HepG2 (cell line): ENCODE results near the gene NFAT5. TPM values are rescaled to one million over a fixed set of nuclear protein-coding genes. Genes with fewer than 3 reads are reported as not detected.
A peak's percentile ranks its signal among the peaks of the same experiment; 100 is the strongest.

Experiments used
- CAMTA2 ChIP-seq: sonication (generic); formaldehyde crosslinking; IDR thresholded peaks from 2 replicates; pipeline ENCODE4 v1.4.0; 2020; ENCODE audit warnings: mild to moderate bottlenecking, missing genetic modification reagents, borderline replicate concordance
- CCDC6 ChIP-seq: sonication (generic); formaldehyde crosslinking; IDR thresholded peaks from 2 replicates; pipeline ENCODE4 v1.8.1; 2022; ENCODE audit warnings: mild to moderate bottlenecking, missing genetic modification reagents, moderate library complexity
- ELF3 ChIP-seq: IDR thresholded peaks from 2 replicates; pipeline ENCODE4 v1.6.1; 2016; ENCODE audit warnings: missing genetic modification reagents, missing compliant biosample characterization
- FOXA3 ChIP-seq: IDR thresholded peaks from 2 replicates; pipeline ENCODE4 v1.6.1; 2016; ENCODE audit warnings: missing genetic modification reagents, missing compliant biosample characterization
- HES4 ChIP-seq: sonication (generic); formaldehyde crosslinking; IDR thresholded peaks from 2 replicates; pipeline ENCODE4 v1.9.0; 2021; ENCODE audit warnings: mild to moderate bottlenecking, missing genetic modification reagents, borderline replicate concordance
- MLLT10 ChIP-seq: sonication (generic); formaldehyde crosslinking; IDR thresholded peaks from 2 replicates; pipeline ENCODE4 v1.4.0; 2020; ENCODE audit warnings: missing genetic modification reagents
- NAIF1 ChIP-seq: sonication (generic); formaldehyde crosslinking; IDR thresholded peaks from 2 replicates; pipeline ENCODE4 v1.5.0; 2020; ENCODE audit warnings: mild to moderate bottlenecking, missing genetic modification reagents, borderline replicate concordance
- SIN3B ChIP-seq: fragments of 150-350 bp; IDR thresholded peaks from 2 replicates; pipeline ENCODE4 v1.6.1; 2014; ENCODE audit warnings: low read length
- SIX4 ChIP-seq: sonication (generic); formaldehyde crosslinking; IDR thresholded peaks from 2 replicates; pipeline ENCODE4 v1.4.0; 2020; ENCODE audit warnings: missing genetic modification reagents
- XBP1 ChIP-seq: sonication (generic); formaldehyde crosslinking; IDR thresholded peaks from 2 replicates; pipeline ENCODE4 v1.5.0; 2020; ENCODE audit warnings: missing genetic modification reagents
- ZNF260 ChIP-seq: sonication (generic); formaldehyde crosslinking; IDR thresholded peaks from 2 replicates; pipeline ENCODE4 v1.4.0; 2020; ENCODE audit warnings: missing genetic modification reagents, low read depth, mild to moderate bottlenecking, borderline replicate concordance
- ZNF678 ChIP-seq: sonication (generic); formaldehyde crosslinking; IDR thresholded peaks from 2 replicates; pipeline ENCODE4 v1.4.0; 2020; ENCODE audit warnings: mild to moderate bottlenecking, missing genetic modification reagents
- ZNF746 ChIP-seq: sonication (generic); formaldehyde crosslinking; IDR thresholded peaks from 2 replicates; pipeline ENCODE4 v1.8.0; 2022; ENCODE audit warnings: mild to moderate bottlenecking, missing genetic modification reagents
- polyA plus RNA-seq, 8 experiments: library from polyadenylated mRNA; depleted of rRNA in 3 of 8; stranded (reverse) in 7 of 8; unstranded in 1 of 8; fragments of >200 nt; fragmentation: Illumina TruSeq in 4 of 8; extraction: Trizol in 4 of 8; gene quantifications; 2 replicates each; pipeline versions ENCODE4 v1.2.1 to v1.2.3, GENCODE V29; 2011 to 2016; ENCODE audit warnings: low read depth in 4 of 8, missing spikeins in 1 of 8, mixed read lengths in 1 of 8; ENCODE audit not compliant: insufficient read depth in 1 of 8
- total RNA-seq, 5 experiments: library from RNA; depleted of rRNA; stranded (reverse); fragments of >200 nt; fragmentation: Illumina TruSeq; extraction: Trizol; gene quantifications; 2 replicates each; pipeline ENCODE4 v1.2.3, GENCODE V29; 2016; ENCODE audit warnings: low read depth in 1 of 5
- TF ChIP-seq, protein P1 (sequence below): sonication (generic); formaldehyde crosslinking; IDR thresholded peaks from 2 replicates; pipeline ENCODE4 v1.5.0; 2020; ENCODE audit warnings: mild to moderate bottlenecking, missing genetic modification reagents, borderline replicate concordance
- TF ChIP-seq, protein P2 (sequence below): sonication (generic); formaldehyde crosslinking; IDR thresholded peaks from 2 replicates; pipeline ENCODE4 v1.5.0; 2020; ENCODE audit warnings: mild to moderate bottlenecking, missing genetic modification reagents
- TF ChIP-seq, protein P3 (sequence below): sonication (generic); formaldehyde crosslinking; IDR thresholded peaks from 2 replicates; pipeline ENCODE4 v1.4.0; 2020; ENCODE audit warnings: missing genetic modification reagents, low read depth, mild to moderate bottlenecking, borderline replicate concordance
- TF ChIP-seq, protein P4 (sequence below): sonication (generic); formaldehyde crosslinking; IDR thresholded peaks from 2 replicates; pipeline ENCODE4 v1.4.0; 2020; ENCODE audit warnings: mild to moderate bottlenecking, missing genetic modification reagents
- TF ChIP-seq, protein P5 (sequence below): sonication (generic); formaldehyde crosslinking; IDR thresholded peaks from 2 replicates; pipeline ENCODE4 v1.4.0; 2020; ENCODE audit warnings: missing genetic modification reagents

NFAT5 gene
- total and polyA plus RNA-seq, 2 of the 13 experiments (the other 11 are each of a cell fraction or from before 2014, with no cell fraction given): 20.5 to 54.3 TPM

DNA sequence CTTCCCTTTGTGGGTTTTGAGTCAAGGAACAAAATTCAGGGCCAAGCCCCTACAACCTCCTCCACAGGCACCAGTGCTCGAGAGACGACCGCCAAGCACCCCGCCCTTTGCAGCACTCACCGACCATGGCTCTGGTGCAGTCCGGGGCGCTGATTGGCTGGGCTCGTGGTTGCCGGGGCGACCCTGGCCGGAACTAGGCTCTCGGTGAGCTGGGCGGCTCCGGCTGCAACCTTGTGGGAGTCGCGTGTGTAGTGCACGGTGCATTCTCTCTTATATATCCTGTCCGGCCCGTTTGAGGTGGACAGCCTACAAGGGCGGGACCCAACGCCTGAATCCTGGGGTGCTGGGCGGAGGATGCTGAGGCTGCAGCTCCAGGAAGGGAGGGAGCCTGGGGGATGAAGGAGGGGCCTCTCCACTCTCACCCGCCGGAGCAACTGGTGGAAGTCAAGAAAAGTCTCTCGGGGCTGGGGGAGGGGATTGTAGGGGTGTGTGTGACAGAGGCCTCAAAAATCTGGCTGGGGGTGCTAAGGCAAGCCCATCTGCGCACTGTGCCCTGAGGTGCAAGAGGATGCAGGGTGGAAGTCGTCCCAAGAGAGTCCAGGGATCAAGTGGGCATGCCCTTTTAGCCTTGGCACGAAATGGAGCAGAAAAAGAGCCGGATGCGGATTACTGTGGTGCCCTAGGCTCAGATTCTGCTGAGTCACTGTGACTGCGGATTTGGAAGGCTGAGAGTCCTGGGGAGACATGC lies 160.7 kb downstream of the NFAT5 start, which contains the start of gene NQO1 (continued):
- TF ChIP-seq, protein P1, sequence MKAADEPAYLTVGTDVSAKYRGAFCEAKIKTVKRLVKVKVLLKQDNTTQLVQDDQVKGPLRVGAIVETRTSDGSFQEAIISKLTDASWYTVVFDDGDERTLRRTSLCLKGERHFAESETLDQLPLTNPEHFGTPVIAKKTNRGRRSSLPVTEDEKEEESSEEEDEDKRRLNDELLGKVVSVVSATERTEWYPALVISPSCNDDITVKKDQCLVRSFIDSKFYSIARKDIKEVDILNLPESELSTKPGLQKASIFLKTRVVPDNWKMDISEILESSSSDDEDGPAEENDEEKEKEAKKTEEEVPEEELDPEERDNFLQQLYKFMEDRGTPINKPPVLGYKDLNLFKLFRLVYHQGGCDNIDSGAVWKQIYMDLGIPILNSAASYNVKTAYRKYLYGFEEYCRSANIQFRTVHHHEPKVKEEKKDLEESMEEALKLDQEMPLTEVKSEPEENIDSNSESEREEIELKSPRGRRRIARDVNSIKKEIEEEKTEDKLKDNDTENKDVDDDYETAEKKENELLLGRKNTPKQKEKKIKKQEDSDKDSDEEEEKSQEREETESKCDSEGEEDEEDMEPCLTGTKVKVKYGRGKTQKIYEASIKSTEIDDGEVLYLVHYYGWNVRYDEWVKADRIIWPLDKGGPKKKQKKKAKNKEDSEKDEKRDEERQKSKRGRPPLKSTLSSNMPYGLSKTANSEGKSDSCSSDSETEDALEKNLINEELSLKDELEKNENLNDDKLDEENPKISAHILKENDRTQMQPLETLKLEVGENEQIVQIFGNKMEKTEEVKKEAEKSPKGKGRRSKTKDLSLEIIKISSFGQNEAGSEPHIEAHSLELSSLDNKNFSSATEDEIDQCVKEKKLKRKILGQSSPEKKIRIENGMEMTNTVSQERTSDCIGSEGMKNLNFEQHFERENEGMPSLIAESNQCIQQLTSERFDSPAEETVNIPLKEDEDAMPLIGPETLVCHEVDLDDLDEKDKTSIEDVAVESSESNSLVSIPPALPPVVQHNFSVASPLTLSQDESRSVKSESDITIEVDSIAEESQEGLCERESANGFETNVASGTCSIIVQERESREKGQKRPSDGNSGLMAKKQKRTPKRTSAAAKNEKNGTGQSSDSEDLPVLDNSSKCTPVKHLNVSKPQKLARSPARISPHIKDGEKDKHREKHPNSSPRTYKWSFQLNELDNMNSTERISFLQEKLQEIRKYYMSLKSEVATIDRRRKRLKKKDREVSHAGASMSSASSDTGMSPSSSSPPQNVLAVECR (CRISPR knock-in tag): peak; percentile 85; the same call in 1 of the 2 replicates
- TF ChIP-seq NAIF1: peak; percentile 69; the same call in 1 of the 2 replicates
- TF ChIP-seq, protein P2, sequence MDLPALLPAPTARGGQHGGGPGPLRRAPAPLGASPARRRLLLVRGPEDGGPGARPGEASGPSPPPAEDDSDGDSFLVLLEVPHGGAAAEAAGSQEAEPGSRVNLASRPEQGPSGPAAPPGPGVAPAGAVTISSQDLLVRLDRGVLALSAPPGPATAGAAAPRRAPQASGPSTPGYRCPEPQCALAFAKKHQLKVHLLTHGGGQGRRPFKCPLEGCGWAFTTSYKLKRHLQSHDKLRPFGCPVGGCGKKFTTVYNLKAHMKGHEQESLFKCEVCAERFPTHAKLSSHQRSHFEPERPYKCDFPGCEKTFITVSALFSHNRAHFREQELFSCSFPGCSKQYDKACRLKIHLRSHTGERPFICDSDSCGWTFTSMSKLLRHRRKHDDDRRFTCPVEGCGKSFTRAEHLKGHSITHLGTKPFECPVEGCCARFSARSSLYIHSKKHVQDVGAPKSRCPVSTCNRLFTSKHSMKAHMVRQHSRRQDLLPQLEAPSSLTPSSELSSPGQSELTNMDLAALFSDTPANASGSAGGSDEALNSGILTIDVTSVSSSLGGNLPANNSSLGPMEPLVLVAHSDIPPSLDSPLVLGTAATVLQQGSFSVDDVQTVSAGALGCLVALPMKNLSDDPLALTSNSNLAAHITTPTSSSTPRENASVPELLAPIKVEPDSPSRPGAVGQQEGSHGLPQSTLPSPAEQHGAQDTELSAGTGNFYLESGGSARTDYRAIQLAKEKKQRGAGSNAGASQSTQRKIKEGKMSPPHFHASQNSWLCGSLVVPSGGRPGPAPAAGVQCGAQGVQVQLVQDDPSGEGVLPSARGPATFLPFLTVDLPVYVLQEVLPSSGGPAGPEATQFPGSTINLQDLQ: 0 out of 2 replicates have a peak, but pooled peaks have one; percentile 57
- no peak for TF ChIP-seq ZNF260
- peak; percentile 73; the same call in 1 of the 2 replicates for TF ChIP-seq HES4
- TF ChIP-seq CCDC6 (CRISPR knock-in tag): peak; percentile 25; the same call in 1 of the 2 replicates
- peak; percentile 43 for TF ChIP-seq ELF3
- TF ChIP-seq FOXA3 (CRISPR knock-in tag): peak; percentile 9; the same call in 1 of the 2 replicates
- TF ChIP-seq ZNF746 (CRISPR knock-in tag): peak; percentile 60
- no peak for TF ChIP-seq CAMTA2
- TF ChIP-seq XBP1: no peak
- TF ChIP-seq, protein P3, sequence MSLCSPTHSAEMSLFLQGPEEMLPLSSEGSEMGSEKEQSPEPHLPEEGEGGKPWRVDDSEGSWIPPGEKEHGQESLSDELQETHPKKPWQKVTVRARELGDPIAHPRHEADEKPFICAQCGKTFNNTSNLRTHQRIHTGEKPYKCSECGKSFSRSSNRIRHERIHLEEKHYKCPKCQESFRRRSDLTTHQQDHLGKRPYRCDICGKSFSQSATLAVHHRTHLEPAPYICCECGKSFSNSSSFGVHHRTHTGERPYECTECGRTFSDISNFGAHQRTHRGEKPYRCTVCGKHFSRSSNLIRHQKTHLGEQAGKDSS (CRISPR knock-in tag): no peak; the same call in 1 of the 2 replicates
- no peak for TF ChIP-seq SIN3B
- TF ChIP-seq ZNF678 (CRISPR knock-in tag): no peak
- TF ChIP-seq SIX4 (CRISPR knock-in tag): no peak
- no peak for TF ChIP-seq MLLT10 (CRISPR knock-in tag)
- TF ChIP-seq, protein P4, sequence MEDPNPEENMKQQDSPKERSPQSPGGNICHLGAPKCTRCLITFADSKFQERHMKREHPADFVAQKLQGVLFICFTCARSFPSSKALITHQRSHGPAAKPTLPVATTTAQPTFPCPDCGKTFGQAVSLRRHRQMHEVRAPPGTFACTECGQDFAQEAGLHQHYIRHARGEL: no peak
- TF ChIP-seq, protein P5, sequence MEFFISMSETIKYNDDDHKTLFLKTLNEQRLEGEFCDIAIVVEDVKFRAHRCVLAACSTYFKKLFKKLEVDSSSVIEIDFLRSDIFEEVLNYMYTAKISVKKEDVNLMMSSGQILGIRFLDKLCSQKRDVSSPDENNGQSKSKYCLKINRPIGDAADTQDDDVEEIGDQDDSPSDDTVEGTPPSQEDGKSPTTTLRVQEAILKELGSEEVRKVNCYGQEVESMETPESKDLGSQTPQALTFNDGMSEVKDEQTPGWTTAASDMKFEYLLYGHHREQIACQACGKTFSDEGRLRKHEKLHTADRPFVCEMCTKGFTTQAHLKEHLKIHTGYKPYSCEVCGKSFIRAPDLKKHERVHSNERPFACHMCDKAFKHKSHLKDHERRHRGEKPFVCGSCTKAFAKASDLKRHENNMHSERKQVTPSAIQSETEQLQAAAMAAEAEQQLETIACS (CRISPR knock-in tag): no peak
